GM19455 (cell line): ENCODE measurements around the gene LY86.
"Not testable (repeated sequence)": the region's sequence is repeated elsewhere in the genome, so short reads cannot be mapped to it uniquely, and the experiment has no call there.

Experiments used
- ATAC-seq: cut with Tn5 transposase; IDR thresholded peaks from one replicate; pipeline ENCODE4 v1.9.1; 2021; ENCODE audit not compliant: unreplicated experiment

The LY86 gene

GRCh38 chr6:6649824-6650349, 61.4 kb downstream of the LY86 start:
- ATAC-seq: no peak

GRCh38 chr6:6650839-6651238, 62.3 kb downstream of the LY86 start:
- no peak for ATAC-seq

GRCh38 chr6:6651335-6651734, 62.8 kb downstream of the LY86 start:
- no peak for ATAC-seq

GRCh38 chr6:6652932-6653331, 64.4 kb downstream of the LY86 start:
- no peak for ATAC-seq

- no peak for ATAC-seq
Observed at GRCh38 chr6:6654599-6655575, 66.4 kb downstream of the LY86 start.

- ATAC-seq: no peak
Observed at GRCh38 chr6:6655805-6656251, 67.3 kb downstream of the LY86 start.

- ATAC-seq: no peak
Observed at GRCh38 chr6:6656287-6656686, 67.8 kb downstream of the LY86 start.

GRCh38 chr6:6657085-6657819, 68.7 kb downstream of the LY86 start:
- no peak for ATAC-seq

- ATAC-seq: no peak
Observed at GRCh38 chr6:6657820-6658217, 69.3 kb downstream of the LY86 start.

GRCh38 chr6:6659600-6660327, 71.2 kb downstream of the LY86 start:
- no peak for ATAC-seq

- ATAC-seq: no peak
Observed at GRCh38 chr6:6660339-6661045, 72.0 kb downstream of the LY86 start.

- no peak for ATAC-seq
Observed at GRCh38 chr6:6661191-6661590, 72.7 kb downstream of the LY86 start.

- no peak for ATAC-seq
Observed at GRCh38 chr6:6661684-6662083, 73.2 kb downstream of the LY86 start.

- ATAC-seq: no peak
Observed at GRCh38 chr6:6663421-6664135, 75.1 kb downstream of the LY86 start.

GRCh38 chr6:6665555-6666243, 77.2 kb downstream of the LY86 start:
- ATAC-seq: no peak

GRCh38 chr6:6670150-6670549, 81.6 kb downstream of the LY86 start:
- ATAC-seq: not testable (repeated sequence)

GRCh38 chr6:6674872-6675271, 86.4 kb downstream of the LY86 start:
- ATAC-seq: no peak

GRCh38 chr6:6676910-6677441, 88.5 kb downstream of the LY86 start:
- no peak for ATAC-seq

GRCh38 chr6:6678185-6678671, 89.7 kb downstream of the LY86 start:
- no peak for ATAC-seq
